Measurements from ENCODE around the gene PIK3CB. TPM values are rescaled to one million over a fixed set of nuclear protein-coding genes. Genes with fewer than 3 reads are reported as not detected.

The PIK3CB gene
- total and polyA plus RNA-seq, 2 of the 8 experiments (the other 6 are each of a cell fraction or from before 2014, with no cell fraction given) = 8.3 to 35.2 TPM

DNA sequence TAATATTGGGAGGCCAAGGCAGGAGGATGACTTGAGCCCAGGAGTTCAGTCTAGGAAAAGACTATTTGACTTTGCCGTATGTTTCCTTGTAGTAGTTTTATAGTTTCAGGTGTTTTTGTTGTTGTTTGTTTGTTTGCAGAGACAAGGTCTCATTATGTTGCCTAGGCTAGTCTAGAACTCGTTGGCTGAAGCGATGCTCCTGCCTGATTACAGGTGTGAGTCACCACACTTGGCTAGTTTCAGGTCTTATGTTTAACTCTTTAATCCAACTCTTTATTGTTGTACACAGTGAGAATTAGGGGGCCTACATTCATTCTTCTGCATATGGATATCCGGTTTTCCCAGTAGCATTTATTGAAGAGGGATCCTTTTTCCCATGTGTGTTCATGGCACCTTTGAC lies 194.2 kb downstream of the PIK3CB start:
- no peak overlapping the region for H3K4me2 ChIP-seq (ENCODE audit: insufficient read depth in 1 of 2, low read depth in 2 of 2, low read length in 2 of 2)
- POLR2A ChIA-PET (ENCODE audit: partially characterized antibody) = no interaction called here
- peaks cover 13 to 22% of the 10 kb centered on the region in 2 experiments for H3K9me3 ChIP-seq (ENCODE audit: insufficient read depth in 2 of 2, low read depth in 1 of 2, low read length in 1 of 2)
- DNase-seq (ENCODE audit: low read depth in 1 of 2, low spot score in 2 of 2) (no peak), FAIRE-seq (no peak)
- H3K9ac ChIP-seq (replicated peaks in 1 of 4; ENCODE audit: extremely low read depth in 1 of 4, low read depth in 3 of 4, low read length in 3 of 4) = no peak overlapping the region
- no peaks in the 10 kb centered on the region for H3K23me2 ChIP-seq (ENCODE audit: low read depth, low read length)
- H4K5ac ChIP-seq (ENCODE audit: insufficient read length, low read depth, low read length) = no peak overlapping the region
- H3K36me3 ChIP-seq (ENCODE audit: control insufficient read depth in 2 of 4, insufficient read depth in 4 of 4, low read length in 3 of 4) = no peaks in the 10 kb centered on the region
- H2BK15ac ChIP-seq (ENCODE audit: low read length) = no peak overlapping the region
- H3K4me1 ChIP-seq (replicated peaks in 1 of 4; ENCODE audit: control insufficient read depth in 3 of 4, insufficient read depth in 4 of 4, low read length in 3 of 4) = no peaks in the 10 kb centered on the region
- H3K27ac ChIP-seq (ENCODE audit: low read depth, low read length) = no peak overlapping the region
- CTCF ChIA-PET (ENCODE audit: partially characterized antibody) = interaction anchor here (0.6 kb wide), 1 partner anchor 140 kb away, joined by 3 read pairs; no protein-coding TSS in a partner anchor
- H3K27me3 ChIP-seq (replicated peaks in 1 of 4; ENCODE audit: control insufficient read depth in 3 of 4, extremely low read depth in 1 of 4, insufficient read depth in 3 of 4, low read length in 3 of 4) = no peaks in the 10 kb centered on the region; a peak in 1 of 7 replicates
- no peaks in the 10 kb centered on the region for H3K79me2 ChIP-seq (ENCODE audit: control insufficient read depth in 1 of 2, insufficient read depth in 2 of 2, low read length in 2 of 2)
- H4K91ac ChIP-seq (replicated peaks; ENCODE audit: insufficient read length, low read length) = no peak overlapping the region
- no peak overlapping the region for H2BK120ac ChIP-seq (replicated peaks; ENCODE audit: low read depth, low read length)
- H4K8ac ChIP-seq (ENCODE audit: extremely low read depth, insufficient read depth, low read length) = no peak overlapping the region
- no peaks in the 10 kb centered on the region for H4K20me1 ChIP-seq (replicated peaks in 1 of 2; ENCODE audit: control insufficient read depth in 1 of 2, insufficient read depth in 2 of 2, low read length in 2 of 2)
- H3K18ac ChIP-seq (ENCODE audit: extremely low read depth, low read length) = no peak overlapping the region
- H2AFZ ChIP-seq (ENCODE audit: low read length) = no peak overlapping the region
- no peak overlapping the region for H2BK5ac ChIP-seq (ENCODE audit: low read depth, low read length)
- WGBS, 2 experiments (ENCODE audit: extremely low coverage in 1 of 2, insufficient coverage in 1 of 2, insufficient read length in 1 of 2, insufficient replicate concordance in 2 of 2, low coverage in 1 of 2, low lambda C conversion rate in 2 of 2, missing lambda C conversion rate in 1 of 2) = 92% methylated on average over 4 of the region's 4 CpGs; no CpG with 5 or more reads in 1 of the 2 experiments
- H2BK12ac ChIP-seq (ENCODE audit: low read depth, low read length) = no peak overlapping the region
- no peak overlapping the region for H3K14ac ChIP-seq (ENCODE audit: insufficient read length)
- H3K56ac ChIP-seq (replicated peaks; ENCODE audit: insufficient read length, low read depth, low read length) = no peak overlapping the region
- no peak overlapping the region for H2BK20ac ChIP-seq (ENCODE audit: low read length)
- H3K4ac ChIP-seq (replicated peaks; ENCODE audit: insufficient read length, low read depth, low read length) = no peak overlapping the region
- H3K4me3 ChIP-seq (ENCODE audit: extremely low read depth in 1 of 4, insufficient read depth in 2 of 4, low read depth in 3 of 4, low read length in 4 of 4) = no peak overlapping the region
- H2AK5ac ChIP-seq (ENCODE audit: low read depth, low read length) = no peak overlapping the region
- H3K79me1 ChIP-seq (ENCODE audit: low read depth, low read length) = no peaks in the 10 kb centered on the region
- no peak overlapping the region for H3K23ac ChIP-seq (ENCODE audit: insufficient read length)
- TF ChIP-seq SP4 (IDR thresholded peaks at IDR 0.05; ENCODE audit: low read length) (no peak), KDM4A (IDR thresholded peaks at IDR 0.05; ENCODE audit: low read depth, low read length, severe bottlenecking) (no peak), KDM5A (IDR thresholded peaks at IDR 0.05; ENCODE audit: low read length) (no peak)
